Breast epithelium (tissue), 4 donors: ENCODE measurements around the gene AGFG1. TPM values are rescaled to one million over a fixed set of nuclear protein-coding genes. Genes with fewer than 3 reads are reported as not detected.

Experiments
- DNase-seq, 2 donors: peaks; one replicate each; pipeline ENCODE4 v3.0.0-alpha.2; 2019; ENCODE audit warnings: low spot score in 2 of 2
- H3K27ac ChIP-seq, 2 donors: fragments of 200-600 bp; sonication (generic) in 1 of 2; one replicate each; pipeline ENCODE4 v1.5.1; 2016 to 2019; ENCODE audit warnings: mild to moderate bottlenecking in 1 of 2
- H3K27me3 ChIP-seq, 2 donors: fragments of 200-600 bp; sonication (generic) in 1 of 2; one replicate each; pipeline versions ENCODE4 v1.5.1 to v1.6.0; 2017 to 2019; ENCODE audit warnings: control low read depth in 1 of 2, mild to moderate bottlenecking in 1 of 2
- H3K36me3 ChIP-seq: fragments of 200-600 bp; one replicate; pipeline ENCODE4 v1.5.1; 2019
- H3K4me1 ChIP-seq, 2 donors: fragments of 200-600 bp; sonication (generic); one replicate each; pipeline ENCODE4 v1.5.1; 2016 to 2019; ENCODE audit warnings: control low read depth in 1 of 2
- H3K4me3 ChIP-seq, 3 donors: fragments of 200-600 bp; sonication (generic); 1 replicate in 2 of 3; 2 replicates in 1 of 3; pipeline ENCODE4 v1.5.1; 2016 to 2019; ENCODE audit warnings: mild to moderate bottlenecking in 3 of 3, moderate library complexity in 2 of 3
- H3K9me3 ChIP-seq, 2 donors: fragments of 200-600 bp; sonication (generic) in 1 of 2; one replicate each; pipeline ENCODE4 v1.5.1; 2016 to 2019; ENCODE audit warnings: control low read depth in 1 of 2
- CTCF ChIP-seq, 3 donors: fragments of 450-650 bp; IDR thresholded peaks; one replicate each; pipeline ENCODE4 v1.5.1; 2016 to 2017; ENCODE audit warnings: antibody characterized with exemption in 3 of 3, mild to moderate bottlenecking in 3 of 3, moderate library complexity in 3 of 3
- POLR2A ChIP-seq: fragments of 450-650 bp; IDR thresholded peaks from one replicate; pipeline ENCODE4 v1.6.1; 2016; ENCODE audit warnings: antibody characterized with exemption, mild to moderate bottlenecking, moderate library complexity
- POLR2AphosphoS5 ChIP-seq, 3 donors: sonication (generic); formaldehyde crosslinking; IDR thresholded peaks; one replicate each; pipeline ENCODE4 v1.6.1; 2017; ENCODE audit warnings: antibody characterized with exemption in 3 of 3
- intact Hi-C: fragments of 100-400 bp; cut with DNase I; formaldehyde crosslinking; loops from one replicate; pipeline ENCODE4 v1.15.1; 2023; ENCODE audit warnings: low total_unique reads
- total RNA-seq, 3 donors: library from RNA; depleted of rRNA; stranded (reverse); fragments of >200 nt; gene quantifications; one replicate each; pipeline ENCODE4 v1.1.0, GENCODE V29; 2016

The AGFG1 gene
- 100 to 1,000 TPM in 1 of 3 donors, 10 to 100 TPM in 2; 77.0 to 145 (median 78.4) TPM for total RNA-seq

- H3K4me3 ChIP-seq: peak within 1 kb of the TSS; percentile 96 to 98 (median 96)
- no peaks in the 10 kb centered on the region for H3K36me3 ChIP-seq
- peak within 1 kb of the TSS; percentile 92 to 95 for H3K27ac ChIP-seq
- H3K27me3 ChIP-seq: no peaks in the 10 kb centered on the region
- peak; percentile 64 to 82 for DNase-seq
- intact Hi-C loops: no loop called here
- H3K4me1 ChIP-seq: peaks cover 0 to 15% of the 10 kb centered on the region in 2 donors
- peak; percentile 38 to 75 (median 46) for TF ChIP-seq POLR2AphosphoS5 (IDR thresholded peaks at IDR 0.05)
- peak; percentile 90 to 96 (median 94) for TF ChIP-seq CTCF (IDR thresholded peaks at IDR 0.05)
- no peak for TF ChIP-seq POLR2A
- no peaks in the 10 kb centered on the region for H3K9me3 ChIP-seq
Observed at GRCh38 chr2:227471924-227472264, at the start of gene AGFG1. AGFG1 (plus strand) TSS chr2:227472156; CDS start chr2:227472422, 266 bp downstream.

GRCh38 chr2:227423656-227424499, 48.1 kb upstream of the AGFG1 start:
- H3K9me3 ChIP-seq: no peaks in the 10 kb centered on the region
- no peak overlapping the region for H3K27ac ChIP-seq
- DNase-seq: no peak
- TF ChIP-seq POLR2AphosphoS5 (IDR thresholded peaks at IDR 0.05) (no peak), POLR2A (no peak), CTCF (IDR thresholded peaks at IDR 0.05) (no peak)
- H3K36me3 ChIP-seq: no peaks in the 10 kb centered on the region
- H3K27me3 ChIP-seq: no peaks in the 10 kb centered on the region
- no peaks in the 10 kb centered on the region for H3K4me1 ChIP-seq
- intact Hi-C loops: no loop called here
- no peak overlapping the region for H3K4me3 ChIP-seq

GRCh38 chr2:227428731-227429285, 43.1 kb upstream of the AGFG1 start:
- no peaks in the 10 kb centered on the region for H3K36me3 ChIP-seq
- DNase-seq: no peak
- no peak overlapping the region for H3K4me3 ChIP-seq
- H3K27ac ChIP-seq: no peak overlapping the region
- no peaks in the 10 kb centered on the region for H3K4me1 ChIP-seq
- H3K9me3 ChIP-seq: peaks cover 10 to 13% of the 10 kb centered on the region in 2 donors
- TF ChIP-seq CTCF (IDR thresholded peaks at IDR 0.05) (no peak), POLR2AphosphoS5 (IDR thresholded peaks at IDR 0.05) (no peak), POLR2A (no peak)
- H3K27me3 ChIP-seq: no peaks in the 10 kb centered on the region
- intact Hi-C loops: no loop called here

GRCh38 chr2:227430639-227431038, 41.3 kb upstream of the AGFG1 start:
- H3K4me1 ChIP-seq: no peaks in the 10 kb centered on the region
- no peak overlapping the region for H3K27ac ChIP-seq
- no peaks in the 10 kb centered on the region for H3K36me3 ChIP-seq
- no peaks in the 10 kb centered on the region for H3K27me3 ChIP-seq
- H3K9me3 ChIP-seq: peaks cover 10 to 13% of the 10 kb centered on the region in 2 donors
- no peak overlapping the region for H3K4me3 ChIP-seq
- intact Hi-C loops: no loop called here
- no peak for DNase-seq
- TF ChIP-seq POLR2A (no peak), POLR2AphosphoS5 (IDR thresholded peaks at IDR 0.05) (no peak), CTCF (IDR thresholded peaks at IDR 0.05) (no peak)

GRCh38 chr2:227433171-227433570, 38.8 kb upstream of the AGFG1 start:
- H3K27me3 ChIP-seq: no peaks in the 10 kb centered on the region
- no peak for DNase-seq
- intact Hi-C loops: no loop called here
- TF ChIP-seq POLR2A: no peak
- TF ChIP-seq POLR2AphosphoS5 (IDR thresholded peaks at IDR 0.05): no peak
- no peak for TF ChIP-seq CTCF (IDR thresholded peaks at IDR 0.05)
- H3K27ac ChIP-seq: no peak overlapping the region
- no peaks in the 10 kb centered on the region for H3K36me3 ChIP-seq
- peaks cover 10 to 13% of the 10 kb centered on the region in 2 donors for H3K9me3 ChIP-seq
- no peaks in the 10 kb centered on the region for H3K4me1 ChIP-seq
- no peak overlapping the region for H3K4me3 ChIP-seq
